ENCODE data around the gene SIRPA. TPM values are rescaled to one million over a fixed set of nuclear protein-coding genes. Genes with fewer than 3 reads are reported as not detected.

The SIRPA gene
- total and polyA plus RNA-seq, 10 of the 15 experiments (the other 5 are each of a cell fraction or from before 2014, with no cell fraction given), result 1.7 to 13.2 (median 5.0) TPM

DNA sequence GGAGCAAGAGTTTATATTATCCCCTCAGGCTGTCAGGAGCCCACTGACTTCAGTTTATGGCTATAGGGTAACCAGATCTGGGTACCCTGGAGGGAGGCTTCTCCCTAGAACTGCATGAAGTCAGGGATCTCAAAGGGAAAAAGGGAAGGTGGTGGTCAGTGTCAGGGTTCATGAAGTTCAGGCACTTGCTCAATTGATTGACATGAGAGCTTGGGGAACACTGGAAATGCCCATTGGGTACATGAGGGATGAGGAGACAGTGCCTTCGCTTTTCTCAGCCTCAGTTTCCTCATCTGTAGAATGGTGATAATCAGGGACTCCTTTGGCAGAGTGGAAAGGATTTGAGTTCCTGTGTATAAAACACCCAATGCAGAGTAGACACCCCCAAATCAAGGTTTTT lies 22.6 kb downstream of the SIRPA start (continued):
- TF ChIP-seq DPF2 (IDR thresholded peaks at IDR 0.05) (no peak), NFYA (IDR thresholded peaks at IDR 0.05; ENCODE audit: borderline replicate concordance, low read depth, low read length) (no peak), CEBPB (IDR thresholded peaks at IDR 0.05; ENCODE audit: borderline replicate concordance in 1 of 2, low read depth in 2 of 2, low read length in 2 of 2) (no peak), GABPA (IDR thresholded peaks at IDR 0.05; ENCODE audit: low read depth) (no peak), ATF7 (IDR thresholded peaks at IDR 0.05; ENCODE audit: low read depth) (no peak), IKZF2 (IDR thresholded peaks at IDR 0.05) (no peak), EGR1 (IDR thresholded peaks at IDR 0.05; ENCODE audit: borderline replicate concordance in 1 of 2, low read depth in 2 of 2, low read length in 2 of 2) (no peak)
- TF ChIP-seq, protein P1, sequence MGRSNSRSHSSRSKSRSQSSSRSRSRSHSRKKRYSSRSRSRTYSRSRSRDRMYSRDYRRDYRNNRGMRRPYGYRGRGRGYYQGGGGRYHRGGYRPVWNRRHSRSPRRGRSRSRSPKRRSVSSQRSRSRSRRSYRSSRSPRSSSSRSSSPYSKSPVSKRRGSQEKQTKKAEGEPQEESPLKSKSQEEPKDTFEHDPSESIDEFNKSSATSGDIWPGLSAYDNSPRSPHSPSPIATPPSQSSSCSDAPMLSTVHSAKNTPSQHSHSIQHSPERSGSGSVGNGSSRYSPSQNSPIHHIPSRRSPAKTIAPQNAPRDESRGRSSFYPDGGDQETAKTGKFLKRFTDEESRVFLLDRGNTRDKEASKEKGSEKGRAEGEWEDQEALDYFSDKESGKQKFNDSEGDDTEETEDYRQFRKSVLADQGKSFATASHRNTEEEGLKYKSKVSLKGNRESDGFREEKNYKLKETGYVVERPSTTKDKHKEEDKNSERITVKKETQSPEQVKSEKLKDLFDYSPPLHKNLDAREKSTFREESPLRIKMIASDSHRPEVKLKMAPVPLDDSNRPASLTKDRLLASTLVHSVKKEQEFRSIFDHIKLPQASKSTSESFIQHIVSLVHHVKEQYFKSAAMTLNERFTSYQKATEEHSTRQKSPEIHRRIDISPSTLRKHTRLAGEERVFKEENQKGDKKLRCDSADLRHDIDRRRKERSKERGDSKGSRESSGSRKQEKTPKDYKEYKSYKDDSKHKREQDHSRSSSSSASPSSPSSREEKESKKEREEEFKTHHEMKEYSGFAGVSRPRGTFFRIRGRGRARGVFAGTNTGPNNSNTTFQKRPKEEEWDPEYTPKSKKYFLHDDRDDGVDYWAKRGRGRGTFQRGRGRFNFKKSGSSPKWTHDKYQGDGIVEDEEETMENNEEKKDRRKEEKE (IDR thresholded peaks at IDR 0.05), result no peak
- TF ChIP-seq, protein P2, sequence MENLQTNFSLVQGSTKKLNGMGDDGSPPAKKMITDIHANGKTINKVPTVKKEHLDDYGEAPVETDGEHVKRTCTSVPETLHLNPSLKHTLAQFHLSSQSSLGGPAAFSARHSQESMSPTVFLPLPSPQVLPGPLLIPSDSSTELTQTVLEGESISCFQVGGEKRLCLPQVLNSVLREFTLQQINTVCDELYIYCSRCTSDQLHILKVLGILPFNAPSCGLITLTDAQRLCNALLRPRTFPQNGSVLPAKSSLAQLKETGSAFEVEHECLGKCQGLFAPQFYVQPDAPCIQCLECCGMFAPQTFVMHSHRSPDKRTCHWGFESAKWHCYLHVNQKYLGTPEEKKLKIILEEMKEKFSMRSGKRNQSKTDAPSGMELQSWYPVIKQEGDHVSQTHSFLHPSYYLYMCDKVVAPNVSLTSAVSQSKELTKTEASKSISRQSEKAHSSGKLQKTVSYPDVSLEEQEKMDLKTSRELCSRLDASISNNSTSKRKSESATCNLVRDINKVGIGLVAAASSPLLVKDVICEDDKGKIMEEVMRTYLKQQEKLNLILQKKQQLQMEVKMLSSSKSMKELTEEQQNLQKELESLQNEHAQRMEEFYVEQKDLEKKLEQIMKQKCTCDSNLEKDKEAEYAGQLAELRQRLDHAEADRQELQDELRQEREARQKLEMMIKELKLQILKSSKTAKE (IDR thresholded peaks at IDR 0.05; ENCODE audit: low read depth, poor library complexity, severe bottlenecking), result no peak
- TF ChIP-seq, protein P3, sequence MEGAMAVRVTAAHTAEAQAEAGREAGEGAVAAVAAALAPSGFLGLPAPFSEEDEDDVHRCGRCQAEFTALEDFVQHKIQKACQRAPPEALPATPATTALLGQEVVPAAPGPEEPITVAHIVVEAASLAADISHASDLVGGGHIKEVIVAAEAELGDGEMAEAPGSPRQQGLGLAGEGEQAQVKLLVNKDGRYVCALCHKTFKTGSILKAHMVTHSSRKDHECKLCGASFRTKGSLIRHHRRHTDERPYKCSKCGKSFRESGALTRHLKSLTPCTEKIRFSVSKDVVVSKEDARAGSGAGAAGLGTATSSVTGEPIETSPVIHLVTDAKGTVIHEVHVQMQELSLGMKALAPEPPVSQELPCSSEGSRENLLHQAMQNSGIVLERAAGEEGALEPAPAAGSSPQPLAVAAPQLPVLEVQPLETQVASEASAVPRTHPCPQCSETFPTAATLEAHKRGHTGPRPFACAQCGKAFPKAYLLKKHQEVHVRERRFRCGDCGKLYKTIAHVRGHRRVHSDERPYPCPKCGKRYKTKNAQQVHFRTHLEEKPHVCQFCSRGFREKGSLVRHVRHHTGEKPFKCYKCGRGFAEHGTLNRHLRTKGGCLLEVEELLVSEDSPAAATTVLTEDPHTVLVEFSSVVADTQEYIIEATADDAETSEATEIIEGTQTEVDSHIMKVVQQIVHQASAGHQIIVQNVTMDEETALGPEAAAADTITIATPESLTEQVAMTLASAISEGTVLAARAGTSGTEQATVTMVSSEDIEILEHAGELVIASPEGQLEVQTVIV (IDR thresholded peaks at IDR 0.05; ENCODE audit: borderline replicate concordance, partially characterized antibody), result no peak

Data from GM12878 (cell line).